Islet of Langerhans (tissue), 1 donor: ENCODE measurements around the gene LHFPL3.
"Not testable (repeated sequence)": the region's sequence is repeated elsewhere in the genome, so short reads cannot be mapped to it uniquely, and the experiment has no call there.

Source experiments
- FAIRE-seq: peaks from one replicate; lab custom pipeline; 2011; peaks lifted over from hg19 to GRCh38; lab: Jason Lieb, UNC

Gene LHFPL3

GRCh38 chr7:104936546-104936945 lies 608.1 kb downstream of the LHFPL3 start:
- FAIRE-seq = no peak

GRCh38 chr7:104937489-104937888 lies 609.1 kb downstream of the LHFPL3 start:
- not testable (repeated sequence) for FAIRE-seq

GRCh38 chr7:104938741-104939390 lies 610.5 kb downstream of the LHFPL3 start:
- FAIRE-seq = no peak

- FAIRE-seq = no peak
These were observed 611.8 kb downstream of the LHFPL3 start for GRCh38 chr7:104940023-104940710.

GRCh38 chr7:104943502-104944343 lies 615.3 kb downstream of the LHFPL3 start:
- FAIRE-seq = no peak

GRCh38 chr7:104945599-104945956 lies 617.2 kb downstream of the LHFPL3 start:
- no peak for FAIRE-seq

- FAIRE-seq = no peak
These were observed 617.9 kb downstream of the LHFPL3 start for GRCh38 chr7:104946338-104946737.

- FAIRE-seq = no peak
These were observed 621.6 kb downstream of the LHFPL3 start for GRCh38 chr7:104950006-104950405.

GRCh38 chr7:104950754-104951153 lies 622.4 kb downstream of the LHFPL3 start:
- no peak for FAIRE-seq

GRCh38 chr7:104951546-104951945 lies 623.1 kb downstream of the LHFPL3 start:
- no peak for FAIRE-seq

- FAIRE-seq = no peak
These were observed 626.9 kb downstream of the LHFPL3 start for GRCh38 chr7:104955276-104955675.
